Measurements from ENCODE around the gene TRIL.

DNA sequence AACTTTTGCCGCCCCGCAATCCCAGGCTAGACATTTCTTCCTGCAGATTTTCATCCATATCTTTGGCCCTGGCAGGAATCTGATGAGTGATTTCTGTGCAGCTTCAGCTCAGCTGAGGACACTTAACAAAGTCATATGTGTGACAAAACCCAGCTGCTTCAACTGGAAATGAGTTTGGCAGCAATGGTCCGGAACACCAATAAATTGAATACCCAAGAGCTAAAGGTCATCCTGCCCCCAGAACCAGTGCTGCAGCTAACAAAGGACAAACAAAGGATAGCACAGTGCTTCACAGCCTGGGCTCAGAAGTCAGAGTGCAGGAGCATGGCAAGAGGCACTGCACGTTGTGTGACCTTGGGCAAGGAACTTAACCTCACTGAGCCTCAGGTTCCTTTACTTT lies 40.0 kb upstream of the TRIL start:
- TF ChIP-seq POLR2A (IDR thresholded peaks at IDR 0.05) (no peak), CTCF (IDR thresholded peaks at IDR 0.05) (no peak)

All from esophagus squamous epithelium (tissue), 4 donors.